Measurements from ENCODE around the gene ZNF619. TPM values are rescaled to one million over a fixed set of nuclear protein-coding genes. Genes with fewer than 3 reads are reported as not detected.

ZNF619 gene
- total and polyA plus RNA-seq, 2 donors from 2014 or later, result 1.4 to 9.0 TPM

DNA sequence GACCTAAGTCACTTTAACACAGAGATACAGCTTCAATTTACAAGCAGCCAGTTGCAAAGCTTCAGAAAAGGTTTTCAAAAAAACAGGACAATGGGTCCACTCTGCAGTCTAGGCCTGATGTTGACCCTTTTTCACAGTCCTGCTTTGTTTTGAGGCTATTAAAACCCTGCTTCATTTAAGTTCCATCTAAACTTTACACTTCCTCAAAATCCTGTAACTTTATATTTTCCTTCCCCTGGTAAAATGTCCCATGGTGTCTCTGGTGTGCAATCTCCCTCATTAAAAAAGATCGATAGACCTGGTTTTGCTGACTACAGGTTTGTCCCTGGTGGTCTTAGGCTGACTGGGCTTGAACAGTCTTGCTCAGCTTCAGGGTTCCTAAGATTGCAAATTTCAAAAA is 24.9 kb upstream of the ZNF619 start:
- peaks cover 3 to 8% (median 5%) of the 10 kb centered on the region in 3 donors for H3K4me1 ChIP-seq (ENCODE audit: control insufficient read depth in 2 of 3, insufficient read depth in 2 of 3, low read depth in 1 of 3, low read length in 3 of 3)
- H3K4me3 ChIP-seq (ENCODE audit: low read length in 3 of 3), result peak overlapping the region; percentile 92 to 98 (median 93)
- TF ChIP-seq, protein P1, sequence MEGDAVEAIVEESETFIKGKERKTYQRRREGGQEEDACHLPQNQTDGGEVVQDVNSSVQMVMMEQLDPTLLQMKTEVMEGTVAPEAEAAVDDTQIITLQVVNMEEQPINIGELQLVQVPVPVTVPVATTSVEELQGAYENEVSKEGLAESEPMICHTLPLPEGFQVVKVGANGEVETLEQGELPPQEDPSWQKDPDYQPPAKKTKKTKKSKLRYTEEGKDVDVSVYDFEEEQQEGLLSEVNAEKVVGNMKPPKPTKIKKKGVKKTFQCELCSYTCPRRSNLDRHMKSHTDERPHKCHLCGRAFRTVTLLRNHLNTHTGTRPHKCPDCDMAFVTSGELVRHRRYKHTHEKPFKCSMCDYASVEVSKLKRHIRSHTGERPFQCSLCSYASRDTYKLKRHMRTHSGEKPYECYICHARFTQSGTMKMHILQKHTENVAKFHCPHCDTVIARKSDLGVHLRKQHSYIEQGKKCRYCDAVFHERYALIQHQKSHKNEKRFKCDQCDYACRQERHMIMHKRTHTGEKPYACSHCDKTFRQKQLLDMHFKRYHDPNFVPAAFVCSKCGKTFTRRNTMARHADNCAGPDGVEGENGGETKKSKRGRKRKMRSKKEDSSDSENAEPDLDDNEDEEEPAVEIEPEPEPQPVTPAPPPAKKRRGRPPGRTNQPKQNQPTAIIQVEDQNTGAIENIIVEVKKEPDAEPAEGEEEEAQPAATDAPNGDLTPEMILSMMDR (IDR thresholded peaks at IDR 0.05; ENCODE audit: borderline replicate concordance, extremely low read depth, insufficient read depth), result no peak
- peaks cover 0 to 12% (median 0%) of the 10 kb centered on the region in 3 donors for H3K36me3 ChIP-seq (ENCODE audit: control insufficient read depth in 2 of 3, insufficient read depth in 3 of 3, low read length in 3 of 3)
- H3K9ac ChIP-seq (ENCODE audit: low read length in 3 of 3), result peak overlapping the region in 2 of 3 donors; percentile 93 to 98
- no peaks in the 10 kb centered on the region for H3K9me3 ChIP-seq (ENCODE audit: control insufficient read depth in 2 of 3, insufficient read depth in 1 of 3, low read length in 3 of 3)
- H3K27ac ChIP-seq (ENCODE audit: low read depth in 2 of 2, low read length in 2 of 2), result no peak overlapping the region
- intact Hi-C loops (cut with DNase I), result no loop called here
- FAIRE-seq (no peak), DNase-seq (no peak)
- no peaks in the 10 kb centered on the region for H3K27me3 ChIP-seq (ENCODE audit: control insufficient read depth, insufficient read depth, low read length)

DNA sequence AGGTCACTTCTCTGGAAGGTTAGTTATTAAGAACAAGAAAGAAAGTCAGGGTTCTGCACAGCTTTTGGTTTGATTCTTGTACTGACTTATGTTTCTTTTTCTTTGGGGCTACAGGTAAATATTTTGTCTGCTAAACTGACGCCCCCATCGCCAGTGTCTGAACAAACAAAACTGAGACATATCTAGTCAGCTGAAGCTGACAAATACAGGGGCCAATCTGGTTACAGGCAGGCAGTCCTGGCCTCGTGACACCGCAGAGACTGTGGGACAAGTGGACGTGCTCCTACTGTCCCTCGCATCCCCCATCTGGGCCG is 24.4 kb upstream of the ZNF619 start:
- Histone ChIP-seq H3K9ac (ENCODE audit: low read length in 3 of 3) (peak overlapping the region; percentile 79 to 98 (median 93)), H3K27me3 (ENCODE audit: control insufficient read depth, insufficient read depth, low read length) (no peaks in the 10 kb centered on the region), H3K4me3 (ENCODE audit: low read length in 3 of 3) (peak overlapping the region; percentile 92 to 98 (median 93)), H3K27ac (ENCODE audit: low read depth in 2 of 2, low read length in 2 of 2) (peak overlapping the region; percentile 94 to 95), H3K9me3 (ENCODE audit: control insufficient read depth in 2 of 3, insufficient read depth in 1 of 3, low read length in 3 of 3) (no peaks in the 10 kb centered on the region), H3K36me3 (ENCODE audit: control insufficient read depth in 2 of 3, insufficient read depth in 3 of 3, low read length in 3 of 3) (peaks cover 0 to 12% (median 0%) of the 10 kb centered on the region in 3 donors), H3K4me1 (ENCODE audit: control insufficient read depth in 2 of 3, insufficient read depth in 2 of 3, low read depth in 1 of 3, low read length in 3 of 3) (peaks cover 3 to 8% (median 5%) of the 10 kb centered on the region in 3 donors)
- DNase-seq (no peak), FAIRE-seq (no peak)
- TF ChIP-seq, protein P1 (IDR thresholded peaks at IDR 0.05; ENCODE audit: borderline replicate concordance, extremely low read depth, insufficient read depth), result no peak
- intact Hi-C loops (cut with DNase I), result no loop called here

DNA sequence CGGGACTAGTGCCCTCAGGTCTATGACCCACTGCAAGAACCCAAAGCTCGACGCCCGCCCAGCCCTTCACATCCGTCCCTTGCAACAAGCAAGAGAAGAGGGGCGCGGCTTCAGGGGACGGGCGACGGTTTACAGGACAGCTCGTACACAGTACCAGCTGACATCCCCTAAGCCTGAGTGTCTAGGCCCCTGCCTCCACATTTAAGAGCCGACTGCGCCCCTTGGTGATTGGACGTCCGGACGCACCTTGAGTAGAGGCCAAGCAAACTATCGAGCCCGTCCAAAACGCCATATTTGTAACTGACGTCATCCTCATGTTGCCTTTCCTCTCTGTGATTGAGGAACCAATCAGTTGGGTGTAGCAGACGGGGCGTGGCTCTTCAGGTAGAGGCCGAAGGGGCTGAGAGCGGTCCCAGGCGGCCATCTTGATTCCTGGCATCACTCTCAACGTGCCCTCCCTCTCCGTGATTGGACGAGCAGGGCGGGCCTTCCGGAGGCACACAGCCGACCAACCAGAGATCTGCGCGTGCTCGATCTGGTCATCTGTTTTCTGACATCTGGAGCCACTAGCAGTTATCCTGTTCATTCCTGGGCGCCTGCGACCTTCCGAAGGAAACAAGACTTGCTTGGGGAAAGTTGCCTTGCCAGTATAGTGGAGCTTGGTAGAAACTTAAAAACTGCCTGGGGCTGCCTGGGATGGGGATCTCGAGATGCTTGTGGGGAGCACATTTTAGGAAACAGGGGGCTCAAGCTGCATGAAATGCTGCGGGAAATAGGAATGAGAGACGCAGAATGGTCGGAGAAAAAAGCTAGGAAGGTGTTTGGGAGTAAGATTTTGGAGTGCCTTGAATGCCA is 23.8 kb upstream of the ZNF619 start:
- Histone ChIP-seq H3K27me3 (ENCODE audit: control insufficient read depth, insufficient read depth, low read length) (no peaks in the 10 kb centered on the region), H3K9ac (ENCODE audit: low read length in 3 of 3) (peak overlapping the region; percentile 88 to 98 (median 93)), H3K27ac (ENCODE audit: low read depth in 2 of 2, low read length in 2 of 2) (peak overlapping the region; percentile 94 to 95), H3K4me3 (ENCODE audit: low read length in 3 of 3) (peak overlapping the region; percentile 92 to 98 (median 93)), H3K9me3 (ENCODE audit: control insufficient read depth in 2 of 3, insufficient read depth in 1 of 3, low read length in 3 of 3) (no peaks in the 10 kb centered on the region), H3K4me1 (ENCODE audit: control insufficient read depth in 2 of 3, insufficient read depth in 2 of 3, low read depth in 1 of 3, low read length in 3 of 3) (peaks cover 7 to 10% (median 8%) of the 10 kb centered on the region in 3 donors), H3K36me3 (ENCODE audit: control insufficient read depth in 2 of 3, insufficient read depth in 3 of 3, low read length in 3 of 3) (peaks cover 0 to 12% (median 2%) of the 10 kb centered on the region in 3 donors)
- peak; percentile 99 for DNase-seq
- FAIRE-seq, result peak; percentile 98
- TF ChIP-seq, protein P1 (IDR thresholded peaks at IDR 0.05; ENCODE audit: borderline replicate concordance, extremely low read depth, insufficient read depth), result no peak
- intact Hi-C loops (cut with DNase I), result no loop called here

Measured in kidney (tissue), 14 donors.